Amniotic epithelial cell (primary cell): ENCODE measurements around the gene JMJD1C.

Experiments
- DNase-seq: peaks from one replicate; pipeline ENCODE4 v3.0.0-alpha.2; 2010; ENCODE audit warnings: low read depth

Gene JMJD1C

DNA sequence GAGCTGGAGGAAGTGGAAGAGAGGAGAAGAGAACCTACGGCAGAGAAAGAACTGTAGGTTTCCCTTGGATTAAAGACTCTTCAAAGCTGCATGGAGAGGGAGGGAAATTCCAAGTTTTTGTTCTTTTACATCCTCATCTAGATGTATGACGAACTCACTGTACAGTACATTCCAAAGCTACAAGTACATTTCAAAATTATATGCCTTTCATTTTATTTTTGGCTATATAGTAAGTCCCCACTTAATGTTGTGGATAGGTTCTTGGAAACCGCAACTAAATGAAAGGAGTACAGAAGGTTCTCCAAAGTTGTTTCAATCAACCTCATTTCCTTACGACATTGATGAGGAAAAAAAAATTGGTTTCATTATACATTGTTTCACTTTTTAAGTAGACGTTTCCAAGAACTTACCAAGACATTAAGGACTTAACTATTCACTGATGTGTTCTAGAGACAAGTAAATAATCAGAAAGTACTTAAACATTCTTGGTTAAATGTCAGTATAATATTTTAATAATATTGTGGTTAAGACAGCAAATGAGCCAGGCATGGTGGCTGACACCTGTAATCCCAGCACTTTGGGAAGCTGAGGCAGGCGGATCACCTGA, 16.1 kb upstream of the JMJD1C start:
- DNase-seq, result no peak

DNA sequence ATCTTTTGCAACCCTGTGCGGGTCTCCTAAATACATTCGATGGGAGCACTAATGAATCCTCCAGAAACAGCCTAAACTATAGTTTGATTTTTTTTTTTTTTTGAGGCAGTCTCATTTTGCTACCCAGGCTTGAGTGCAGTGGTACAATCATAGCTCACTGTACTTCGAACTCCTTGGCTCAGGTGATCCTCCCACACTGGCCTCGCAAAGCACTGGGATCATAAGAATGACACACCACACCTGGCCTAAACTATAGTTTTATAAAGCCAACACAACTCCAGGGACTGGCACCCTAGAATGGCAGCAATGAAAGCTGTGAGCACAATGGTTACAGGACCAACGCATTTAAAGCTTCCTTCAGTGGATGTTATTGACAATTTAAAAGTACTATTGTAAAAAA, 14.5 kb upstream of the JMJD1C start:
- no peak for DNase-seq

DNA sequence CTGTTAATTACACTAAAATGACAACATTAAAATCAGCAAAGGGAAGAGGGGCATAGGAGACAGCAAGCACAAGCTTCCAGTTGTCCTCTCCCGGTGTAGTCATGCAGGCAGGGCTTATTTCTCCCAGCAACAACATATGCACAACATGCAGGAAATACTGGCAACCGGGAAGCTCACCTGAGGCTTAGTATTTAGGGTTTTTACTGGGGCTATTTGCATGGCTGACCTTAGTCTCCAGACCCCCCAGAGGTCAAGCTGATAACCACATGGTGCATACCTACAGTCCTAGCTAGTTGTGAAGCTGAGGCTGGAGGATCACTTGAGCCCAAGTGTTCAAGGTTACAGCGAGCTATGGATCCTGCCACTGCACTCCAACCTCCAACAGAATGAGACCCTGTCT, 12.8 kb upstream of the JMJD1C start:
- no peak for DNase-seq

DNA sequence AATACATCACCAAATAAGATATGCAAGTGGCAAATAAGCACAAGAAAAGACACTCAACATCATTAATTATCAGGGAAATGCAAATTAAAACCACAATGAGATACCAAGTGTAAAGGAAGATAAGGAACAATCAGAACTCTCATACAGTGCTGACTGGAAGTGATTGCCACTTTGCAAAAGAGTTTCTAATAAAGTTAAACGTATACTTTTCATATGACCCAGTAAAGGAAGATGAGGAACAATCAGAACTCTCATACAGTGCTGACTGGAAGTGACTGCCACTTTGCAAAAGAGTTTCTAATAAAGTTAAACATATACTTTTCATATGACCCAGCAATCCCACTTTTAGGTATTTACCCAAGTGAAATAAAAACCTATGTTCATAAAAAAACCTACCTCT, 12.2 kb upstream of the JMJD1C start:
- DNase-seq, result no peak

DNA sequence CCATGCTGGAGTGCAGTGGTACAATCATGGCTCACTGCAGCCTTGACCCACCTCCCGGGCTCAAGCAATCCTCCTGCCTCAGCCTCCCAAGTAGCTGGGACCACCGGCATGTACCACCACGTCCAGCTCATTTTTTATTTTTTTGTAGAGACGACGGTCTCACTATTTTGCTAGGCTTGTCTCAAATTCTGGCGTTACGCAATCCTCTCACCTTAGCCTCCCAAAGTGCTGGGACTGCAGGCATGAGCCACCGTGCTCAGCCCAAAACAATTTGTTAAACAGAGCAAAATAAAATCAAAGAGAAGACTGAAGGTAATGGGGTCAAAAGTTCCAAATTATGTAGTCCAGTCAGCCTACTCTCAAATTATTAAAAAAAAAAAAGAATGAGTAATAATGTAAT, 8.7 kb upstream of the JMJD1C start:
- no peak for DNase-seq

DNA sequence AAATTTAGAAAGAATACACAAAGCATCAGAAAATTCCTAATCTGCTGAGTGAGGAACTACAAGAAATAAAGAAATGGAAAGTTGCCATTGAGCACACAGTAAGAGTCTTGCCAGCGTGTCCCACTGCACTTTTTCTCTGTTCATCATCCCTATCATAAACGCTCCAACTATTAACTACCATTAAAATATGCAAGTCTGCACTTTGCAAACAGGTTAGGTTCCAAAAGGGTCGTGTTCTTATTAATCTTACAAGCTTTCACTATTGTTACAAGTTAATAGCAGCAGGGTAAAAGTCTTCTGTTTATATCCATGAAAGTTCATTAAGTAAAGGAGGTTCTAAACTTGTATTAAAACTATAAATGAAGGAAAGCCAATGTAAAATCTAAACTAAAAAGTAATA, 5.2 kb upstream of the JMJD1C start:
- DNase-seq, result no peak

DNA sequence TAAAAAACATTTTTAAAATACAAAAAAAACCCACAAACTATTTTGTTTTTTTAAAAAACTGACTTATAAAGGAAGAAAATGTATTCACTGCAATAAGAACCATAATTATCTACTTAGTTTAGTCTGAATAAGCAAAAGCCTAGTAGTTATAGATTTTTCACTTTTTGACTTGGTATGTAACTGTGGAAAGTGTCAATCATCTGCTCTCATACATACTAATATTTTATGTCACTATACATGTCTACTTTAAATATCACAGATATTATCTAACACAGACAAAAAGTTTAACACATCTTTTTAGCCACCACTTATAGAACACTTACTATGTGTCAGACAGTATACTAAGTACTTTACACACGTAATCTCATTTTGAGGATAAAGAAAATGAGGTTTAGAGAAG, 3.2 kb upstream of the JMJD1C start:
- no peak for DNase-seq

DNA sequence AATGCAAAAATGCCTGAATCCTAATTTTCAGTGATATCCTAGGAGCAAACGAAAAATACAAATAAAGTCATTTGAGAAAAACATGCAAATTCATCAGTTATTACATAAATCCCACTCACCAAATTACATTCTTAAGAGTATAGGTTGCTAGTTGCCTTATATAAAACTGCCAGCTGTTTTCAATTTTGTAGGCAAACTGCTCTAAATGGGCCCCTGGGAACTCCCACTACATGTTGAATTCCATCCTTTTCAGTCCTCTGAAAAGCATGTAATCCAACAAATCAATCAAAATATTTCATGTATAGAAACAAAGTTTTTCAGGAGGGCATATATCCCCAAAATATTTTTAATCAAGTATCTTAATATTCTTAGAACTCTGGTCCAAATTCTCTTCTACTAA, 2.1 kb upstream of the JMJD1C start:
- DNase-seq, result no peak

DNA sequence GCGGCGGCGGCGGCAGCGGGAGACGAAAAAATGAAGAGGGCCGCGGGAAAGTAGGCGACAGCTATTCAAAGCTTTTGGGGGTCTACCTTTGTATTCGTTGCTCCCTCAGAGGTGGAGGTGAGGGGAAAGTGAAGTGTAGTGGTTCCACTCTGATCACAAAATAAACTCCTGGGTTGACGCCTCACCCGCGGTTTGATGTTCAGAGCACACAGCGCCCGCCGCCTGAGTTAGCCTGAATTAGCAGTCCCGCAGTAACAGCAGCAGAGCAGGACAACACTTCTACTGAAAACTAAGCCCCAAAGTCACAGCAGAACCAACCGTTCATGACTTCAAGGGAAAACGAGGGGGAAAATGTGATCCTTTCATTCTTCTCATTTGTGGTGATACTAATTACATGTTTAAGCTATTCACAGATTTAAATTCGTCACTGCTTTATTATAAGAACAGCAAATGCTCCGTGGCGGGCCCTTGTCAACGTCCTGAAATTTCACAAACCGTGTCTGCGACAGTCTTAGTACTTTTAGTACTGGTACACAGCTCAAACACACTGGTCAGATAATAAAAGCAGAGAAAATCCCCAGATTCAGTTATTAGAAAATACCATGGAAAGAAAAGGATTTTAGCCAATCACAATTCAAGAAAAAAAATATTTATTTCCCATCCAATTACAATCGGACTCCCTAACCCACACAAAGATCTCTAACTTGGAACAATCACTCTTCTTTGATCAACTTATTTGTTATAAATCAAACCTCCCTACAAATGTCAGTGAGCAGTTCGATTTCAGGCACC, 563 bp upstream of the JMJD1C start:
- peak; percentile 61 for DNase-seq

DNA sequence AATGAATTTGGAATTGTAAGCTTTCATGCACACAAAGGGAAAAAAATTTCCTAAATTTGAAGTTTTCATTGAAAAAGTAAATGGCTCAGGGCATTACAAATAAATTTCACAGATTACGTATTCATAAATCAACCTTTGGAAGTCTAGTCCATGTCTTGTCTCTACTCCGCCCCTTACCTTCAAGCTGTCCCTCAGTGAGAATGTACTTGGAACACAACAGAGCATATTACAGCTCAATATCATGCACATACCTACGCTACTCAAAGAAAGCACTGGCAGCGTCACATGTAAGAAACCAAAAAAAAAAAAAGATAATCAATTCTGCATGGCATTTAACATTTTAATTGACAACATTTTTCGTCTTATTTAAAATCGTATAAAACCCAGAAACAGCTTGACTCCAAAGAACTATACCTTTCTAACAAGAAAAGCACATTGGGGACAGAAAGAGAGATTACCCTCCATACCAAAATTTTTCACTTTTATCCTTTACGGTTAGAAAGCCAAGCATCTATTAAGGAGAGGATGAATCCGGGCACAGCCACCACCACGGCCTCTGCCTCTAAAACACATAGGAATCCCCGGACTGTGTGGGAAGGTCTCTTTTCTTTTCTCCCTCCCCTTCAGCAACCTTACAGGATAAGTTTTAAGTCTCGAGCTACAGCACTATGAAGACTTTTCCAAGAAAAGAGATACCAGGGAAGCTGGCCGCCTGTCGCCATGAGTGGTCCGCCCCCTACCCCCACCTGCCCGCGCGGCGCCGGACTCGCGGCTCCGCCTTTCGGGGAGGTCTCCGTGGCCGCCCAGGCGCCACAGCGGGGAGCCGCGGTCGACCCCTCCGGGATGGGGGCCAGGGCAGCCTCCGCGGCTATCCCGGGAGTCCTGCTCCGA, 1.1 kb downstream of the JMJD1C start:
- DNase-seq, result peak; percentile 32

DNA sequence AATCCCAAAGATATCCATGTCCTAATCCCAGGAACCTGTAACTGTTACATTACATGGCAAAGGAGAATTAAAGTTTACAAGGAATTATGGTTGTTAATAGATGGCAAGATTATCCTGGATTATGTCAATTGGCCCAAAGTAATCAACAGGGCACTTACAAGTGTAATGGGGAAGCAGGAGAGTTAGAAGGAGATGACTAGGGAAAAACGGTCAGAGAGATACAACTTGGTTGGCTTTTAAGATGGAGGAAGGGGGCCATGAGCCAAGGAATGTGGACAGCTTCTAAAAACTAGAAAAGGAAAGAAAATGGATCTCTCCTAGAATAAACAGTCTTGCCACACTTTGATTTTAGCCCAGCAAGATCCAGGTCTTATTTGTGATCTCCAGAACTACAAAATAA, 3.3 kb downstream of the JMJD1C start:
- DNase-seq, result no peak

DNA sequence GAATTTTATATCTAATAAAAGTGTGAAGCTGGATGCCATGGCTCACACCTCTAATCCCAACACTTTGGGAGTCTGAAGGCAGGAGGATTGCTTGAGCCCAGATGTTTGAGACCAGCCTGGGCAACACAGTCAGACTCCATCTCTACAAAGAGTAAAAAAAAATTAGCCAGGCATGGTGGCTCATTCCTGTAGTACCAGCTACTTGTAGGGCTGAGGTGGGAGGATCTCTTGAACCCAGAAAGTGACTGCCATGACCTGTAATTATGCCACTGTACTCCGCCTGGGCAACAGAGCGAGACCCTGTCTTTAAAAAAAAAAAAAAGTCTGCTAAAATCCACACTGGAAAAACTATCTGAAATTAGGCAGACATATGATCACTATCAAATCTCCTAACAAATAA, 7.6 kb downstream of the JMJD1C start:
- DNase-seq, result no peak

DNA sequence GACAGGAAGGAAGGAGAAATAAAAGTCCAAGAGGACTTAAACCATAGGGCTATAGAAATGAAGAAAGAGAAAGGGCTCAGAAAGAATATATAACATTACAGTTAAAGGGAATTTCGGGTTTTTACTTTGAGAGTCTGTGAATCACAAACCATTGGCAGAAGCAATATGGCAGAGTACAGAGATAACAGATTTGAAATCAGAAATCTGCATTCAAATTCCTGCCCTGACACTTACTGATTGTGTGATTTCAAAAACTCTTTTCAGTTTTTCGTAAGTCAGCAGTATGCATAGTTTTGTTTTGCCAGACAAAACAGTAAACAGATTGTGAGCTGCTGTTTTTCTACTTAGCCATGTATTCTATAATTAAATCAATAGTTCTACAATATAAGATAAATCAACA, 8.2 kb downstream of the JMJD1C start:
- DNase-seq, result no peak

DNA sequence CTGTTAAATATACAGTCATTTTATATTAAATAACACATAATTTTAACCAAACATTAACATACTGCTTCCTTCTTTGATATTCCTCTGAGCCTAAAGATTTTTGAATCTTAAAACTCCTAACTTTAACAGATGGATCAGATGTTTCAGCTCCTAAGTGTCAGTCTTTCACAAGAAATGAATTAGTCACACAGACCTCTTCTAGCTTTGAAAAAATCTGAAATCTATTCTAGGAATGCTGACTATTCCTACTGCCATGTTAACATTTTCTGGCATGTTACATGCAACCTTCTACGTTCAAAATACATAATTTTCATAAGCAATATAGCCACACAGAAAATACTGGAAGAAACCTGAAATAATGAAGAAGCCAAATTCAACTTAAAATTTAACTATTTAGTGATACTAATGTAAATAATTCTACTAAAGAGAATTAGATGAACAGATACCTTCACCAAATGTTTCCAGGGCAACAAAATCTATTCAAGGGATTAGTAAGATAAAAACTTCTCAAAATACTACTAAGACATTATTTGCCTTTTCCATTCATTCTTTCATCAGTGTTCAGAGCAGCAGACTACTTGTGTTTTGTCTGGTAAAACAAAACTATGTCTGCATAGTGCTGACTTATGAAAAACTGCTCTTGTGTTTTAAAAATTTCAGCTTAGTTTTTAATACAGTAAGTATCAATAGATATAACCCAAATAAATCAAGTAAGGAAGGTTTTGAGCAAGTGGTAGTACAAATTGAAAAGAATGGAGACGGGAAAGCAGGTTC, 9.2 kb downstream of the JMJD1C start:
- DNase-seq, result peak; percentile 79

DNA sequence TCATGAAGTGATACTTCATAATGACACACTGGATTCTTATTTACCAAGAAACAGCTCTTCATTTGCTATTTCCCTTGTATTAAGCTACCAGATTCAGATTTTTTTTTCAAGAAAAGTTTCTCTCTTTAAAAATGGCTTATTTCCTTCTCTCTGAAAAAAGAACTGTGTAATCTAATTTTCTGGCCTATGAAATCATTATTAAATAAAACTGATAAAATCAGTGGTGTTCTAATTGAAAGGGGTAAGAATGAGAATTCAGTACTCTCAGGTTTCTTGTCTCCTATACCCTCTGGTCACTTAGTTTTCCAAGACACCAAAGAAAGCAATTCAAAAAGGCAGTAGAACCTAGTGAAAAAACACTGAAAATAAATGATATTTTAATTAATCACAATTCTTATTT, 10.3 kb downstream of the JMJD1C start:
- DNase-seq, result no peak

DNA sequence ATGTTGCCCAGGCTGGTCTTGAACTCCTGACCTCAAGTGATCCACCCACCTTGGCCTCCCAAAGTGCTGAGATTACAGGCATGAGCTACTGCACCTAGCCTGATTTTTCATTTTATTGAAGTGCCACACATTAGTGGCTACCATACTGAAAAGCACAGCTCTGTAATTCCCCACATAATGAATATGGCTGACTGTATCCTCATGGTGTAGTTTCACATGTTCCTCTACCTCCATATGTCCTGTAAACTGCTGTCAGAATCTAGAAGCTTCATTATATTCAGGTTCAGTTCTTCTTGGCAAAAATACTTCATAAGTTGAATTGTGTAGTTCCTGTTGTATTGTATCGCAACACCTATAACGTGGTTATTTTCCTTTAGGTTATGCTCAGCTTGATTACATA, 11.1 kb downstream of the JMJD1C start:
- DNase-seq, result no peak

DNA sequence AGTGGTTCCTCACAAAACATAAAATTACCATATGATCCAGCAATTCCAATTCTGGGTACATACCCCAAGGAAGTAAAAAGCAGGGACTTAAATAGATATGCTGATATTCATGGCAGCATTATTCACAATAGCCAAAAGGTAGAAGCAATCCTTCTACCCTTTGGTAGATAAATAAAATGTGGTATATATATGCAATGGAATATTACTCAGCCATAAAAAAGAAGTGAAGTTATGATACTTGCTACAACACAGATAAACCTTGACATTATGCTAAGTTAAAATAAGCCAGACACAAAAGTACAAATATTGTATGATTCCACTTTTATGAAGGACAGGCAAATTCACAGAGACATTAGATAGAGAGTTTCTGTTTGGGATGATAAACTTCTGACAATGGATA, 13.3 kb downstream of the JMJD1C start:
- DNase-seq, result no peak

DNA sequence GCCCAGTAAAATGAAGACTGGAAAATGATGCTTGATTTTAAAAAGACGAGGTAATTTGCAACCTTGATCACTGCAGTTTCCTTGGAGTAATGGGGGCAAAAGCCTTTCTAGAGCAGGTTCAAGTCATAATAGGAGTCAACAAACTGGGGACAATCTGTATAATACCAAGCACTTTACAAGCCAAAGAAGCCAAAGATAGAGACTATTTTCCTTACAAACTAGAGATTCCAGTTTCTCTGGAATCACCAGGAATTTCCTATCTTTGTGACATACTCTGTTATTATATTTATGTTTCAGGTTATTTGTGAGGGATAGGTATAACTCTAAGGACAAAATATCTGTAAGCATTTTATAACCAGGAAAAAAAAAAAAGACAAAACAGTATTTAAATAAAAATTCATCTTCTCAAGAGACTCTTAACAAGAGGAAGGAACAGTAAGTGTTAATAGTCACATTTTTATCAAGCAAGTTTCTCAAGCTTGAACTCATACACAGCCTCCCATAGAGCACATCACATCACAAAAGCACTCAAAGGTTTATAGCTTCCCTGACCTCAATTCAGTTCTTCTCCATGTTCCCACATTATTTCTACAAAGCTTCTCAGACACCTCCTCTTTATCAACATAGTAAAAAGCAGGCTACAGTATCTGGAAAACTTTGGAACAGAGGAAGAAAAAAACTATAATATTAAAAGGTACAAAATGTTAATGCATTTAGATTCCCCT, 18.9 kb downstream of the JMJD1C start:
- DNase-seq, result peak; percentile 47

DNA sequence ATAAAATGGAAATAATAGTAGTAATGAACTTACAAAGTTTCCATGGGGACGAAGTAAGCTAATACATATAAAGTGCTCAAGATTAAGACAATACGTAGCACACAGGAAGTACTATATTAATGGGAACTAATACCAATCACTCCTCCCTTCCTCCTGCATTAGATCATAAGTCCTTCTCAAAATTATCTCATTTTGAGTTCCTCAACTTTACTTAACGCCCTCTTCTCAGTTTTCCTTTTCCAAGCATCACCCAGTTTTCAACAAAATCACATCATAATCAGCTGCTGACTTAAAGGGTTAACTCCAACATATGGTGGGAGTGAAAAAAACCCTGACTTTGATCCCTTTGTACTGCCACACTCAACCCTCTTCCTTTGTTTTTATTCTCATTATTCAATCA, 24.4 kb downstream of the JMJD1C start:
- DNase-seq, result no peak

DNA sequence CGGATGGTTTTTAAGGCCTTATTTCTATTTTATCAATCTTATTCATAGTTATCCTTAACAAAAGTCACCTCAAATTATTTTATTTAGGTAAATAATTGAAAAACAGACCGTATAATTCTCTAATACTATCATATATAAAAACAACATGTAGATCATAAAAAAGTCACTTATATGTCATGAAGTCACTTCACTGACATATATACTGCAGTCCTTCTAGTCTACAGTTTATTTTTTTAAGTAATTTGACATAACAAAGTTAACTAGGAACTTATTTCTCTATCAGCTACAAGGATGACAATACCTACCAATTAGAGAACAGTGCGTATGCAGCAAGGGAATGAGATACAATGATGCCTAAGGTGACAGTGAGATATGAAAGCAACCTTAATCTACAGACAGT, 26.2 kb downstream of the JMJD1C start:
- DNase-seq, result no peak
